GM23248 (cell line): ENCODE results near the gene CXCL10.

ENCODE experiments used
- EZH2 ChIP-seq: fragments of 200-600 bp; sonication (generic); IDR thresholded peaks from 2 replicates; pipeline ENCODE4 v1.6.1; 2018; ENCODE audit warnings: antibody characterized with exemption, mild to moderate bottlenecking; ENCODE audit not compliant: insufficient read depth, poor library complexity, severe bottlenecking
- EZH2phosphoT487 ChIP-seq: fragments of 200-600 bp; sonication (generic); IDR thresholded peaks from 2 replicates; pipeline ENCODE4 v1.6.1; 2018; ENCODE audit warnings: antibody characterized with exemption, moderate library complexity, mild to moderate bottlenecking, low read depth; ENCODE audit not compliant: insufficient read depth

GRCh38 chr4:76022031-76022430 is 1.3 kb downstream of the CXCL10 start:
- TF ChIP-seq EZH2: no peak
- no peak for TF ChIP-seq EZH2phosphoT487
